ENCODE results near the gene EXTL1.

The EXTL1 gene

GRCh38 chr1:25990251-25990650 lies 31.3 kb upstream of the EXTL1 start:
- Histone ChIP-seq H3K27me3 (ENCODE audit: control insufficient read depth, insufficient read depth, low read length) (no peaks in the 10 kb centered on the region), H3K36me3 (ENCODE audit: control insufficient read depth, insufficient read depth, low read length) (peaks cover 14% of the 10 kb centered on the region), H3K4me1 (ENCODE audit: control insufficient read depth, insufficient read depth, low read length) (no peaks in the 10 kb centered on the region), H3K27ac (ENCODE audit: low read depth, low read length) (no peak overlapping the region), H3K4me3 (ENCODE audit: low read length) (no peak overlapping the region), H3K9ac (ENCODE audit: low read length) (no peak overlapping the region)

GRCh38 chr1:25990702-25991395 lies 30.7 kb upstream of the EXTL1 start:
- no peaks in the 10 kb centered on the region for H3K4me1 ChIP-seq (ENCODE audit: control insufficient read depth, insufficient read depth, low read length)
- H3K27ac ChIP-seq (ENCODE audit: low read depth, low read length) = no peak overlapping the region
- no peak overlapping the region for H3K9ac ChIP-seq (ENCODE audit: low read length)
- no peaks in the 10 kb centered on the region for H3K27me3 ChIP-seq (ENCODE audit: control insufficient read depth, insufficient read depth, low read length)
- no peak overlapping the region for H3K4me3 ChIP-seq (ENCODE audit: low read length)
- H3K36me3 ChIP-seq (ENCODE audit: control insufficient read depth, insufficient read depth, low read length) = peaks cover 9% of the 10 kb centered on the region

GRCh38 chr1:25991937-25992688 lies 29.5 kb upstream of the EXTL1 start:
- no peak overlapping the region for H3K27ac ChIP-seq (ENCODE audit: low read depth, low read length)
- H3K9ac ChIP-seq (ENCODE audit: low read length) = no peak overlapping the region
- peaks cover 5% of the 10 kb centered on the region for H3K4me1 ChIP-seq (ENCODE audit: control insufficient read depth, insufficient read depth, low read length)
- H3K4me3 ChIP-seq (ENCODE audit: low read length) = no peak overlapping the region
- H3K36me3 ChIP-seq (ENCODE audit: control insufficient read depth, insufficient read depth, low read length) = peaks cover 9% of the 10 kb centered on the region
- H3K27me3 ChIP-seq (ENCODE audit: control insufficient read depth, insufficient read depth, low read length) = no peaks in the 10 kb centered on the region

- H3K4me1 ChIP-seq (ENCODE audit: control insufficient read depth, insufficient read depth, low read length) = peaks cover 7% of the 10 kb centered on the region
- no peaks in the 10 kb centered on the region for H3K27me3 ChIP-seq (ENCODE audit: control insufficient read depth, insufficient read depth, low read length)
- no peak overlapping the region for H3K9ac ChIP-seq (ENCODE audit: low read length)
- H3K27ac ChIP-seq (ENCODE audit: low read depth, low read length) = no peak overlapping the region
- peaks cover 5% of the 10 kb centered on the region for H3K36me3 ChIP-seq (ENCODE audit: control insufficient read depth, insufficient read depth, low read length)
- no peak overlapping the region for H3K4me3 ChIP-seq (ENCODE audit: low read length)
These were observed 28.8 kb upstream of the EXTL1 start for GRCh38 chr1:25992689-25993171.

- no peaks in the 10 kb centered on the region for H3K36me3 ChIP-seq (ENCODE audit: control insufficient read depth, insufficient read depth, low read length)
- H3K27ac ChIP-seq (ENCODE audit: low read depth, low read length) = no peak overlapping the region
- peaks cover 9% of the 10 kb centered on the region for H3K4me1 ChIP-seq (ENCODE audit: control insufficient read depth, insufficient read depth, low read length)
- H3K27me3 ChIP-seq (ENCODE audit: control insufficient read depth, insufficient read depth, low read length) = no peaks in the 10 kb centered on the region
- H3K4me3 ChIP-seq (ENCODE audit: low read length) = no peak overlapping the region
- no peak overlapping the region for H3K9ac ChIP-seq (ENCODE audit: low read length)
These were observed 28.2 kb upstream of the EXTL1 start for GRCh38 chr1:25993197-25993951.

GRCh38 chr1:25994402-25995150 lies 27.0 kb upstream of the EXTL1 start:
- no peak overlapping the region for H3K4me3 ChIP-seq (ENCODE audit: low read length)
- H3K27ac ChIP-seq (ENCODE audit: low read depth, low read length) = no peak overlapping the region
- peaks cover 12% of the 10 kb centered on the region for H3K4me1 ChIP-seq (ENCODE audit: control insufficient read depth, insufficient read depth, low read length)
- H3K36me3 ChIP-seq (ENCODE audit: control insufficient read depth, insufficient read depth, low read length) = no peaks in the 10 kb centered on the region
- H3K9ac ChIP-seq (ENCODE audit: low read length) = no peak overlapping the region
- H3K27me3 ChIP-seq (ENCODE audit: control insufficient read depth, insufficient read depth, low read length) = no peaks in the 10 kb centered on the region

GRCh38 chr1:25996966-25997827 lies 24.4 kb upstream of the EXTL1 start:
- Histone ChIP-seq H3K9ac (ENCODE audit: low read length) (peak overlapping the region; percentile 35), H3K4me3 (ENCODE audit: low read length) (peak overlapping the region; percentile 74), H3K36me3 (ENCODE audit: control insufficient read depth, insufficient read depth, low read length) (no peaks in the 10 kb centered on the region), H3K27me3 (ENCODE audit: control insufficient read depth, insufficient read depth, low read length) (no peaks in the 10 kb centered on the region), H3K27ac (ENCODE audit: low read depth, low read length) (peak overlapping the region; percentile 68), H3K4me1 (ENCODE audit: control insufficient read depth, insufficient read depth, low read length) (peaks cover 12% of the 10 kb centered on the region)

- H3K4me1 ChIP-seq (ENCODE audit: control insufficient read depth, insufficient read depth, low read length) = peaks cover 12% of the 10 kb centered on the region
- H3K4me3 ChIP-seq (ENCODE audit: low read length) = peak within 1 kb of the TSS; percentile 74
- no peaks in the 10 kb centered on the region for H3K36me3 ChIP-seq (ENCODE audit: control insufficient read depth, insufficient read depth, low read length)
- H3K27me3 ChIP-seq (ENCODE audit: control insufficient read depth, insufficient read depth, low read length) = no peaks in the 10 kb centered on the region
- peak within 1 kb of the TSS; percentile 35 for H3K9ac ChIP-seq (ENCODE audit: low read length)
- peak within 1 kb of the TSS; percentile 68 for H3K27ac ChIP-seq (ENCODE audit: low read depth, low read length)
These were observed 23.5 kb upstream of the EXTL1 start, which contains the start of gene PAFAH2 for GRCh38 chr1:25997828-25998761. Gene PAFAH2 (minus strand): TSS chr1:25998063. CDS start chr1:25990816, 7,247 bp downstream.

- H3K4me1 ChIP-seq (ENCODE audit: control insufficient read depth, insufficient read depth, low read length) = peaks cover 12% of the 10 kb centered on the region
- H3K36me3 ChIP-seq (ENCODE audit: control insufficient read depth, insufficient read depth, low read length) = no peaks in the 10 kb centered on the region
- H3K9ac ChIP-seq (ENCODE audit: low read length) = no peak overlapping the region
- no peak overlapping the region for H3K27ac ChIP-seq (ENCODE audit: low read depth, low read length)
- H3K4me3 ChIP-seq (ENCODE audit: low read length) = peak overlapping the region; percentile 60
- H3K27me3 ChIP-seq (ENCODE audit: control insufficient read depth, insufficient read depth, low read length) = no peaks in the 10 kb centered on the region
These were observed 22.4 kb upstream of the EXTL1 start for GRCh38 chr1:25999041-25999800.

- Histone ChIP-seq H3K27ac (ENCODE audit: low read depth, low read length) (no peak overlapping the region), H3K36me3 (ENCODE audit: control insufficient read depth, insufficient read depth, low read length) (no peaks in the 10 kb centered on the region), H3K4me1 (ENCODE audit: control insufficient read depth, insufficient read depth, low read length) (peaks cover 4% of the 10 kb centered on the region), H3K4me3 (ENCODE audit: low read length) (no peak overlapping the region), H3K27me3 (ENCODE audit: control insufficient read depth, insufficient read depth, low read length) (no peaks in the 10 kb centered on the region), H3K9ac (ENCODE audit: low read length) (no peak overlapping the region)
These were observed 18.3 kb upstream of the EXTL1 start for GRCh38 chr1:26003262-26003661.
